ENCODE data around the gene CPNE5.

CPNE5 gene

GRCh38 chr6:36839749-36840431, 646 bp upstream of the CPNE5 start:
- Mint-ChIP-seq H3K27ac (ENCODE audit: low read depth) (no peak overlapping the region), H3K27me3 (peaks cover 34% of the 10 kb centered on the region), H3K4me3 (peak overlapping the region; percentile 59), H3K36me3 (ENCODE audit: insufficient read depth) (no peaks in the 10 kb centered on the region), H3K4me1 (peaks cover 16% of the 10 kb centered on the region), H3K9me3 (no peaks in the 10 kb centered on the region)
- ATAC-seq (replicated peaks; ENCODE audit: extremely low read depth, poor library complexity, severe bottlenecking), result peak; percentile 70
- DNase-seq (ENCODE audit: low spot score in 2 of 2), result no peak

- no peak for ATAC-seq (replicated peaks; ENCODE audit: extremely low read depth, poor library complexity, severe bottlenecking)
These were observed 1.6 kb downstream of the CPNE5 start for GRCh38 chr6:36837686-36838085.

GRCh38 chr6:36837022-36837339, 2.3 kb downstream of the CPNE5 start:
- H3K27me3 Mint-ChIP-seq, result peaks cover 34% of the 10 kb centered on the region
- H3K9me3 Mint-ChIP-seq, result no peaks in the 10 kb centered on the region
- H3K4me1 Mint-ChIP-seq, result peaks cover 16% of the 10 kb centered on the region
- no peak overlapping the region for H3K4me3 Mint-ChIP-seq
- no peaks in the 10 kb centered on the region for H3K36me3 Mint-ChIP-seq (ENCODE audit: insufficient read depth)
- H3K27ac Mint-ChIP-seq (ENCODE audit: low read depth), result no peak overlapping the region
- ATAC-seq (replicated peaks; ENCODE audit: extremely low read depth, poor library complexity, severe bottlenecking), result no peak
- DNase-seq (ENCODE audit: low spot score in 2 of 2), result no peak

More at GRCh38 chr6:36837686-36838085, 1.6 kb downstream of the CPNE5 start:
- peaks cover 34% of the 10 kb centered on the region for H3K27me3 Mint-ChIP-seq
- no peaks in the 10 kb centered on the region for H3K36me3 Mint-ChIP-seq (ENCODE audit: insufficient read depth)
- no peak overlapping the region for H3K27ac Mint-ChIP-seq (ENCODE audit: low read depth)
- DNase-seq (ENCODE audit: low spot score in 2 of 2), result no peak
- no peaks in the 10 kb centered on the region for H3K9me3 Mint-ChIP-seq
- H3K4me3 Mint-ChIP-seq, result no peak overlapping the region
- peaks cover 16% of the 10 kb centered on the region for H3K4me1 Mint-ChIP-seq

GRCh38 chr6:36836111-36837021, 2.9 kb downstream of the CPNE5 start:
- ATAC-seq (replicated peaks; ENCODE audit: extremely low read depth, poor library complexity, severe bottlenecking), result no peak
- Mint-ChIP-seq H3K4me3 (no peak overlapping the region), H3K27ac (ENCODE audit: low read depth) (no peak overlapping the region), H3K27me3 (peaks cover 34% of the 10 kb centered on the region), H3K4me1 (peaks cover 16% of the 10 kb centered on the region), H3K36me3 (ENCODE audit: insufficient read depth) (no peaks in the 10 kb centered on the region), H3K9me3 (no peaks in the 10 kb centered on the region)
- no peak for DNase-seq (ENCODE audit: low spot score in 2 of 2)

- H3K36me3 Mint-ChIP-seq (ENCODE audit: insufficient read depth), result no peaks in the 10 kb centered on the region
- peaks cover 8% of the 10 kb centered on the region for H3K4me1 Mint-ChIP-seq
- H3K9me3 Mint-ChIP-seq, result no peaks in the 10 kb centered on the region
- H3K4me3 Mint-ChIP-seq, result no peak overlapping the region
- no peak overlapping the region for H3K27ac Mint-ChIP-seq (ENCODE audit: low read depth)
- DNase-seq (ENCODE audit: low spot score in 2 of 2) (no peak), ATAC-seq (replicated peaks; ENCODE audit: extremely low read depth, poor library complexity, severe bottlenecking) (no peak)
- peaks cover 24% of the 10 kb centered on the region for H3K27me3 Mint-ChIP-seq
These were observed 4.5 kb downstream of the CPNE5 start for GRCh38 chr6:36834576-36835341.

GRCh38 chr6:36833182-36833789, 6.0 kb downstream of the CPNE5 start:
- peaks cover under 1% of the 10 kb centered on the region for H3K4me1 Mint-ChIP-seq
- no peaks in the 10 kb centered on the region for H3K36me3 Mint-ChIP-seq (ENCODE audit: insufficient read depth)
- H3K27ac Mint-ChIP-seq (ENCODE audit: low read depth), result no peak overlapping the region

GRCh38 chr6:36832313-36832712, 6.9 kb downstream of the CPNE5 start:
- Mint-ChIP-seq H3K27me3 (peaks cover 10% of the 10 kb centered on the region), H3K9me3 (no peaks in the 10 kb centered on the region), H3K4me1 (peaks cover 2% of the 10 kb centered on the region), H3K36me3 (ENCODE audit: insufficient read depth) (no peaks in the 10 kb centered on the region), H3K27ac (ENCODE audit: low read depth) (no peak overlapping the region), H3K4me3 (no peak overlapping the region)
- no peak for ATAC-seq (replicated peaks; ENCODE audit: extremely low read depth, poor library complexity, severe bottlenecking)
- DNase-seq (ENCODE audit: low spot score in 2 of 2), result no peak

More at GRCh38 chr6:36833182-36833789, 6.0 kb downstream of the CPNE5 start:
- ATAC-seq (replicated peaks; ENCODE audit: extremely low read depth, poor library complexity, severe bottlenecking) (no peak), DNase-seq (ENCODE audit: low spot score in 2 of 2) (no peak)
- Mint-ChIP-seq H3K9me3 (no peaks in the 10 kb centered on the region), H3K27me3 (peaks cover 14% of the 10 kb centered on the region), H3K4me3 (no peak overlapping the region)

- ATAC-seq (replicated peaks; ENCODE audit: extremely low read depth, poor library complexity, severe bottlenecking), result no peak
- DNase-seq (ENCODE audit: low spot score in 2 of 2), result no peak
- peaks cover 6% of the 10 kb centered on the region for H3K4me1 Mint-ChIP-seq
- peaks cover 23% of the 10 kb centered on the region for H3K27me3 Mint-ChIP-seq
- H3K9me3 Mint-ChIP-seq, result no peaks in the 10 kb centered on the region
- H3K27ac Mint-ChIP-seq (ENCODE audit: low read depth), result no peak overlapping the region
- no peaks in the 10 kb centered on the region for H3K36me3 Mint-ChIP-seq (ENCODE audit: insufficient read depth)
- no peak overlapping the region for H3K4me3 Mint-ChIP-seq
These were observed 8.7 kb downstream of the CPNE5 start for GRCh38 chr6:36830577-36830976.

- Mint-ChIP-seq H3K27ac (ENCODE audit: low read depth) (no peak overlapping the region), H3K4me3 (no peak overlapping the region), H3K36me3 (ENCODE audit: insufficient read depth) (no peaks in the 10 kb centered on the region), H3K4me1 (peaks cover 6% of the 10 kb centered on the region), H3K27me3 (peaks cover 29% of the 10 kb centered on the region), H3K9me3 (no peaks in the 10 kb centered on the region)
- ATAC-seq (replicated peaks; ENCODE audit: extremely low read depth, poor library complexity, severe bottlenecking) (no peak), DNase-seq (ENCODE audit: low spot score in 2 of 2) (no peak)
These were observed 9.2 kb downstream of the CPNE5 start for GRCh38 chr6:36829919-36830544.

GRCh38 chr6:36827261-36828079, 11.8 kb downstream of the CPNE5 start:
- DNase-seq (ENCODE audit: low spot score in 2 of 2), result no peak

GRCh38 chr6:36826520-36827227, 12.6 kb downstream of the CPNE5 start:
- Mint-ChIP-seq H3K4me1 (peaks cover 6% of the 10 kb centered on the region), H3K9me3 (no peaks in the 10 kb centered on the region), H3K36me3 (ENCODE audit: insufficient read depth) (no peaks in the 10 kb centered on the region), H3K27ac (ENCODE audit: low read depth) (no peak overlapping the region), H3K4me3 (no peak overlapping the region), H3K27me3 (peaks cover 37% of the 10 kb centered on the region)
- no peak for DNase-seq (ENCODE audit: low spot score in 2 of 2)
- ATAC-seq (replicated peaks; ENCODE audit: extremely low read depth, poor library complexity, severe bottlenecking), result no peak

More at GRCh38 chr6:36827261-36828079, 11.8 kb downstream of the CPNE5 start:
- H3K27ac Mint-ChIP-seq (ENCODE audit: low read depth), result no peak overlapping the region
- no peak for ATAC-seq (replicated peaks; ENCODE audit: extremely low read depth, poor library complexity, severe bottlenecking)
- H3K9me3 Mint-ChIP-seq, result no peaks in the 10 kb centered on the region
- H3K4me3 Mint-ChIP-seq, result no peak overlapping the region
- H3K27me3 Mint-ChIP-seq, result peaks cover 37% of the 10 kb centered on the region
- peaks cover 6% of the 10 kb centered on the region for H3K4me1 Mint-ChIP-seq
- no peaks in the 10 kb centered on the region for H3K36me3 Mint-ChIP-seq (ENCODE audit: insufficient read depth)

Measured in central memory CD8-positive, alpha-beta T cell (primary cell).